HEK293 (cell line): ENCODE measurements around the gene IVNS1ABP.

Experiments
- CTCF ChIP-seq: fragments of 450-650 bp; formaldehyde crosslinking; IDR thresholded peaks from 2 replicates; pipeline ENCODE4 v1.5.1; 2016; ENCODE audit warnings: missing biosample characterization, missing genetic modification characterization
- TSHZ1 ChIP-seq: fragments of 450-650 bp; formaldehyde crosslinking; IDR thresholded peaks from 2 replicates; pipeline ENCODE4 v1.5.1; 2016; ENCODE audit warnings: missing biosample characterization, missing genetic modification characterization, borderline replicate concordance
- ZNF558 ChIP-seq: fragments of 450-650 bp; formaldehyde crosslinking; IDR thresholded peaks from 2 replicates; pipeline ENCODE4 v1.5.1; 2016; ENCODE audit warnings: missing biosample characterization, missing genetic modification characterization

GRCh38 chr1:185291159-185291558 is 25.9 kb downstream of the IVNS1ABP start:
- no peak for TF ChIP-seq CTCF (tag by site-specific recombination)
- TF ChIP-seq TSHZ1 (tag by site-specific recombination): no peak
- no peak for TF ChIP-seq ZNF558 (tag by site-specific recombination)
